WTC11 (cell line): ENCODE results near the gene MAGEA11. TPM values are rescaled to one million over a fixed set of nuclear protein-coding genes. Genes with fewer than 3 reads are reported as not detected.

Source experiments
- ATAC-seq: fragments of 200-7000 bp; cut with Tn5 transposase; 2 replicates; pipeline ENCODE4 v1.10.0; 2021; ENCODE audit warnings: mild to moderate bottlenecking, moderate library complexity
- CTCF ChIA-PET: fragments of 300-600 bp; sonication (Branson Sonifier 250); formaldehyde crosslinking; loops from one replicate; lab custom pipeline; 2021; ENCODE audit warnings: antibody characterized with exemption; lab: Charles Lee
- POLR2A ChIA-PET: fragments of 350-600 bp; sonication (Branson Sonifier 250); formaldehyde crosslinking; loops from one replicate; lab custom pipeline; 2021; ENCODE audit warnings: antibody characterized with exemption; lab: Charles Lee
- DNase-seq: peaks from one replicate; pipeline ENCODE4 v3.0.0; 2021; ENCODE audit warnings: low spot score
- H3K27ac Mint-ChIP-seq: 2 replicates; pipeline ENCODE4 v1.8.0; 2021; ENCODE audit warnings: mixed read lengths
- H3K27me3 Mint-ChIP-seq: 2 replicates; pipeline ENCODE4 v1.8.0; 2021; ENCODE audit warnings: low read depth, mild to moderate bottlenecking, moderate library complexity, mixed read lengths
- H3K36me3 Mint-ChIP-seq: 2 replicates; pipeline ENCODE4 v1.8.0; 2021; ENCODE audit warnings: mixed read lengths
- H3K4me1 Mint-ChIP-seq: 2 replicates; pipeline ENCODE4 v1.8.0; 2022; ENCODE audit warnings: mixed read lengths
- H3K4me3 Mint-ChIP-seq: 2 replicates; pipeline ENCODE4 v1.8.0; 2021; ENCODE audit warnings: mild to moderate bottlenecking, moderate library complexity, mixed read lengths
- H3K9me3 Mint-ChIP-seq: 2 replicates; pipeline ENCODE4 v1.8.0; 2021; ENCODE audit warnings: mixed read lengths
- AFF4 ChIP-seq: sonication (generic); formaldehyde crosslinking; IDR thresholded peaks from 2 replicates; pipeline ENCODE4 v1.8.1; 2023; ENCODE audit warnings: mild to moderate bottlenecking, missing genetic modification reagents, borderline replicate concordance
- AR ChIP-seq: fragments of 250-450 bp; sonication (Bioruptor Pico); IDR thresholded peaks from 2 replicates; pipeline ENCODE4 v1.9.0; 2021; ENCODE audit warnings: mild to moderate bottlenecking
- CDX4 ChIP-seq: fragments of 250-450 bp; sonication (Bioruptor Pico); IDR thresholded peaks from 2 replicates; pipeline ENCODE4 v1.9.0; 2021; ENCODE audit warnings: moderate library complexity, mild to moderate bottlenecking, inconsistent platforms, borderline replicate concordance
- E2F1 ChIP-seq: sonication (generic); formaldehyde crosslinking; IDR thresholded peaks from 2 replicates; pipeline ENCODE4 v1.8.0; 2022; ENCODE audit warnings: mild to moderate bottlenecking, missing genetic modification reagents
- E2F5 ChIP-seq: sonication (generic); formaldehyde crosslinking; IDR thresholded peaks from 2 replicates; pipeline ENCODE4 v1.8.1; 2022; ENCODE audit warnings: mild to moderate bottlenecking, moderate library complexity, missing genetic modification reagents
- ELF4 ChIP-seq: sonication (generic); formaldehyde crosslinking; IDR thresholded peaks from 2 replicates; pipeline ENCODE4 v1.8.1; 2022; ENCODE audit warnings: low read depth, mild to moderate bottlenecking, moderate library complexity, missing genetic modification reagents
- FOXP4 ChIP-seq: sonication (generic); formaldehyde crosslinking; IDR thresholded peaks from 2 replicates; pipeline ENCODE4 v1.8.0; 2022; ENCODE audit warnings: mild to moderate bottlenecking, missing genetic modification reagents
- MXD4 ChIP-seq: fragments of 250-450 bp; sonication (Bioruptor Pico); IDR thresholded peaks from 2 replicates; pipeline ENCODE4 v1.8.0; 2021; ENCODE audit warnings: mild to moderate bottlenecking, moderate library complexity, borderline replicate concordance
- NR3C1 ChIP-seq: sonication (generic); formaldehyde crosslinking; conservative IDR thresholded peaks from 2 replicates; pipeline ENCODE4 v1.8.1; 2023; ENCODE audit warnings: low read depth, mild to moderate bottlenecking, missing genetic modification reagents
- RORB ChIP-seq: fragments of 250-450 bp; sonication (Bioruptor Pico); IDR thresholded peaks from 2 replicates; pipeline ENCODE4 v1.9.0; 2021; ENCODE audit warnings: mild to moderate bottlenecking
- SMAD3 ChIP-seq: sonication (generic); formaldehyde crosslinking; IDR thresholded peaks from 2 replicates; pipeline ENCODE4 v1.8.0; 2022; ENCODE audit warnings: missing genetic modification reagents, mild to moderate bottlenecking, borderline replicate concordance
- TCF7 ChIP-seq: sonication (generic); formaldehyde crosslinking; IDR thresholded peaks from 2 replicates; pipeline ENCODE4 v1.8.0; 2022; ENCODE audit warnings: mild to moderate bottlenecking, low read depth, missing genetic modification reagents, moderate library complexity
- USF1 ChIP-seq: sonication (generic); formaldehyde crosslinking; IDR thresholded peaks from 2 replicates; pipeline ENCODE4 v1.8.0; 2022; ENCODE audit warnings: mild to moderate bottlenecking, missing genetic modification reagents
- ZNF532 ChIP-seq: fragments of 250-450 bp; sonication (Bioruptor Pico); IDR thresholded peaks from 2 replicates; pipeline ENCODE4 v1.9.0; 2021; ENCODE audit warnings: mild to moderate bottlenecking, borderline replicate concordance
- total RNA-seq: library from RNA; stranded (reverse); gene quantifications from 3 replicates; pipeline ENCODE4 v1.2.3, GENCODE V29; 2021

The MAGEA11 gene
- total RNA-seq, 1 experiment from 2014 or later: not detected

- no peak for TF ChIP-seq ZNF532 (CRISPR knock-in tag)
- no peak for TF ChIP-seq E2F1 (CRISPR knock-in tag)
- TF ChIP-seq USF1 (CRISPR knock-in tag): no peak
- no peak for TF ChIP-seq TCF7 (CRISPR knock-in tag)
- TF ChIP-seq FOXP4 (CRISPR knock-in tag): no peak
- no peak for TF ChIP-seq AFF4 (CRISPR knock-in tag)
These were observed 4.5 kb upstream of the MAGEA11 start (continued) for GRCh38 chrX:149707147-149707901.

- Mint-ChIP-seq H3K4me3 (no peak overlapping the region), H3K4me1 (0 out of 2 replicates have a peak, but pooled peaks cover under 1% of the 10 kb centered on the region), H3K27me3 (peaks cover 79% of the 10 kb centered on the region), H3K27ac (no peak overlapping the region), H3K9me3 (no peaks in the 10 kb centered on the region), H3K36me3 (no peaks in the 10 kb centered on the region)
- ChIA-PET CTCF (no interaction called here), POLR2A (no interaction called here)
- ATAC-seq: no peak
- no peak for DNase-seq
- TF ChIP-seq CDX4 (CRISPR knock-in tag) (no peak), MXD4 (CRISPR knock-in tag) (no peak), RORB (CRISPR knock-in tag) (no peak), NR3C1 (CRISPR knock-in tag) (no peak), ELF4 (CRISPR knock-in tag) (no peak), SMAD3 (CRISPR knock-in tag) (no peak), E2F1 (CRISPR knock-in tag) (no peak), E2F5 (CRISPR knock-in tag) (no peak), AR (CRISPR knock-in tag) (no peak)
These were observed 971 bp downstream of the MAGEA11 start for GRCh38 chrX:149712831-149713230.
